NCI-H82 treated with DMSO at 0.1 percent for 48 hours (cell line): Measurements from ENCODE around the gene CLDND2.

Experiments used
- DNase-seq: peaks from one replicate; lab custom pipeline; 2025; ENCODE audit not compliant: unreplicated experiment; lab: John Stamatoyannopoulos, UW

CLDND2 gene

GRCh38 chr19:51386882-51387520 lies 18.2 kb upstream of the CLDND2 start:
- DNase-seq = no peak

GRCh38 chr19:51382004-51382403 lies 13.2 kb upstream of the CLDND2 start:
- no peak for DNase-seq

- DNase-seq = no peak
Observed at GRCh38 chr19:51380379-51380778, 11.6 kb upstream of the CLDND2 start.

GRCh38 chr19:51377422-51377821 lies 8.6 kb upstream of the CLDND2 start:
- DNase-seq = no peak

- DNase-seq = no peak
Observed at GRCh38 chr19:51375504-51376221, 6.9 kb upstream of the CLDND2 start.

GRCh38 chr19:51372649-51373504 lies 4.1 kb upstream of the CLDND2 start, which contains the start of gene NKG7:
Gene NKG7 (minus strand): TSS chr19:51372654. CDS start chr19:51372535, 119 bp downstream.
- DNase-seq = no peak

GRCh38 chr19:51372021-51372648 lies 3.3 kb upstream of the CLDND2 start:
- DNase-seq = no peak

- no peak for DNase-seq
Observed at GRCh38 chr19:51371186-51371690, 2.4 kb upstream of the CLDND2 start.

- DNase-seq = no peak
Observed at GRCh38 chr19:51370230-51370629, 1.4 kb upstream of the CLDND2 start.

- peak; percentile 98 for DNase-seq
Observed at GRCh38 chr19:51367565-51368365, 1.0 kb downstream of the CLDND2 start.

- no peak for DNase-seq
Observed at GRCh38 chr19:51367255-51367564, 1.6 kb downstream of the CLDND2 start.

GRCh38 chr19:51366389-51367254 lies 2.2 kb downstream of the CLDND2 start:
- peak; percentile 93 for DNase-seq

GRCh38 chr19:51365965-51366388 lies 2.8 kb downstream of the CLDND2 start, which contains the start of gene ETFB:
Gene ETFB (minus strand): TSS chr19:51366388. CDS start chr19:51366326, 62 bp downstream.
- DNase-seq = no peak

GRCh38 chr19:51365211-51365964 lies 3.4 kb downstream of the CLDND2 start:
- no peak for DNase-seq

- no peak for DNase-seq
Observed at GRCh38 chr19:51364200-51365106, 4.3 kb downstream of the CLDND2 start.

GRCh38 chr19:51361239-51361638 lies 7.6 kb downstream of the CLDND2 start:
- no peak for DNase-seq

GRCh38 chr19:51359294-51359693 lies 9.5 kb downstream of the CLDND2 start:
- no peak for DNase-seq

GRCh38 chr19:51357952-51358351 lies 10.9 kb downstream of the CLDND2 start:
- no peak for DNase-seq
